HepG2 (cell line): Measurements from ENCODE around the gene FBF1.

Experiments used
- CSRNP1 ChIP-seq: sonication (generic); formaldehyde crosslinking; IDR thresholded peaks from 2 replicates; pipeline ENCODE4 v1.8.1; 2023; ENCODE audit warnings: mild to moderate bottlenecking, missing genetic modification reagents
- KAT7 ChIP-seq: IDR thresholded peaks from 2 replicates; pipeline ENCODE4 v1.6.1; 2018; ENCODE audit warnings: borderline replicate concordance, missing compliant biosample characterization
- POLR2A ChIP-seq, 2 experiments: IDR thresholded peaks; 2 replicates each; pipeline ENCODE4 v1.6.1; 2011; ENCODE audit warnings: low read depth in 2 of 2, low read length in 2 of 2, mild to moderate bottlenecking in 1 of 2, moderate library complexity in 1 of 2; ENCODE audit not compliant: insufficient read depth in 1 of 2
- PREB ChIP-seq: sonication (generic); formaldehyde crosslinking; IDR thresholded peaks from 2 replicates; pipeline ENCODE4 v1.4.0; 2020; ENCODE audit warnings: missing genetic modification reagents
- TGIF2 ChIP-seq: IDR thresholded peaks from 2 replicates; pipeline ENCODE4 v1.6.1; 2016; ENCODE audit warnings: control low read depth, missing compliant biosample characterization
- ZGPAT ChIP-seq: IDR thresholded peaks from 2 replicates; pipeline ENCODE4 v1.6.1; 2016; ENCODE audit warnings: mild to moderate bottlenecking
- ZNF292 ChIP-seq: sonication (generic); formaldehyde crosslinking; IDR thresholded peaks from 2 replicates; pipeline ENCODE4 v1.8.1; 2022; ENCODE audit warnings: mild to moderate bottlenecking, low read depth, missing genetic modification reagents, borderline replicate concordance
- ZNF572 ChIP-seq: sonication (generic); formaldehyde crosslinking; IDR thresholded peaks from 2 replicates; pipeline ENCODE4 v1.5.1; 2020; ENCODE audit warnings: mild to moderate bottlenecking, missing genetic modification reagents
- ZNF777 ChIP-seq: sonication (generic); formaldehyde crosslinking; IDR thresholded peaks from 2 replicates; pipeline ENCODE4 v1.4.0; 2020; ENCODE audit warnings: missing genetic modification reagents
- TF ChIP-seq, protein P1 (sequence below): sonication (generic); formaldehyde crosslinking; IDR thresholded peaks from 2 replicates; pipeline ENCODE4 v1.8.1; 2023; ENCODE audit warnings: missing genetic modification reagents, mild to moderate bottlenecking, borderline replicate concordance

DNA sequence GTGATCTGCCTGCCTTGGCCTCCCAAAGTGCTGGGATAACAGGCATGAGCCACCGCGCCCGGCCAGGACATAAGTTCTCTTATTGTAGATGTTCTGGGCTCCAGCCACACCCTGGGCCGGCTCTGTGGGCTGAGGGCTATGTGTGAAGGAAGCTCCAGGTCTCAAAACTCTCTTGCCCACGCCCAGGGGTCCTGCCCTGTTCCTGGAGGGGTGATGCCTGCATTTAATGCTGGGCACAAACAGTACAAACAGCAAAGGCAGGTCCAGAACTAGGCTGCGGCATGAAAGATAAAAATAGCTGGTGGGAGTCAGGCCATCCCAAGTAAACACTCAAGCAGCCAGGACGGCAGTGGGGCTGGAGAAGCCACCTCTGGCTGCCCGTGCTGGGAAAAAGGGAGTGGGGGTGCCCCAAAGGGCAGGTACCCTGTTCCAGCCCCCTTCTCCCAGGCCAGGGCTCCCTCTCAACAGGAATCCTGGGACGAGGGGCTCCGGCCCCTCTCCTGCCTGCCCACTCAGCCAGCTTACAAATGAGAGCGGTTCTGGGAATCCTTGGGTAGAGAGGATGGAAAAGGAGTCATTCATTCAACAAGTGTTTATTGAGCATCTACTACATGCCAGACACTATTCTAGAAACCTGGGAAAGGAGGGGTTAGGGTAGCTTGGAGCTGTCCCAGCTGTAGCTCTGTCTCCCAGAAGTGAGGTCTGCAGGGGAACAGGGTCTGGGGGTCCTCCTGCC lies 67.1 kb downstream of the FBF1 start:
- TF ChIP-seq TGIF2 (CRISPR knock-in tag): no peak
- TF ChIP-seq ZGPAT (CRISPR knock-in tag): no peak
- no peak for TF ChIP-seq POLR2A (IDR thresholded peaks at IDR 0.05; ENCODE audit: insufficient read depth in 1 of 2, low read depth in 2 of 2, low read length in 2 of 2)
- no peak for TF ChIP-seq ZNF777 (CRISPR knock-in tag)
- TF ChIP-seq ZNF292 (CRISPR knock-in tag): no peak
- TF ChIP-seq PREB (CRISPR knock-in tag): no peak
- peak; percentile 67; the same call in 1 of the 2 replicates for TF ChIP-seq ZNF572 (CRISPR knock-in tag)
- TF ChIP-seq KAT7 (CRISPR knock-in tag): no peak
- TF ChIP-seq, protein P1, sequence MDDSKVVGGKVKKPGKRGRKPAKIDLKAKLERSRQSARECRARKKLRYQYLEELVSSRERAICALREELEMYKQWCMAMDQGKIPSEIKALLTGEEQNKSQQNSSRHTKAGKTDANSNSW (CRISPR knock-in tag): no peak
- no peak for TF ChIP-seq CSRNP1
